Colonic mucosa (tissue), 4 donors: ENCODE data around the gene CCDC184. TPM values are rescaled to one million over a fixed set of nuclear protein-coding genes. Genes with fewer than 3 reads are reported as not detected.
"Not testable (repeated sequence)": the region's sequence is repeated elsewhere in the genome, so short reads cannot be mapped to it uniquely, and the experiment has no call there.

Experiments used
- DNase-seq: peaks from one replicate; pipeline ENCODE4 v3.0.0-alpha.2; 2020
- H3K27ac ChIP-seq: fragments of 200-600 bp; one replicate; pipeline ENCODE4 v1.8.0; 2021
- H3K27me3 ChIP-seq: fragments of 200-600 bp; one replicate; pipeline ENCODE4 v1.8.0; 2021
- H3K36me3 ChIP-seq: fragments of 200-600 bp; one replicate; pipeline ENCODE4 v1.8.0; 2021
- H3K4me1 ChIP-seq: fragments of 200-600 bp; one replicate; pipeline ENCODE4 v1.8.0; 2021; ENCODE audit warnings: mild to moderate bottlenecking
- H3K4me3 ChIP-seq: fragments of 200-600 bp; one replicate; pipeline ENCODE4 v1.8.0; 2021
- H3K9ac ChIP-seq, 2 donors: one replicate each; pipeline ENCODE4 v1.7.0; 2013; ENCODE audit warnings: control low read depth in 2 of 2, low read depth in 2 of 2, low read length in 2 of 2
- H3K9me3 ChIP-seq: fragments of 200-600 bp; one replicate; pipeline ENCODE4 v1.8.0; 2021
- CTCF ChIP-seq: fragments of 200-600 bp; IDR thresholded peaks from one replicate; pipeline ENCODE4 v1.8.0; 2022; ENCODE audit warnings: antibody characterized with exemption, mild to moderate bottlenecking
- intact Hi-C: fragments of 100-400 bp; cut with DNase I; formaldehyde crosslinking; loops from one replicate; pipeline ENCODE4 v1.14.1; 2022
- total RNA-seq, 2 donors: library from RNA; stranded (reverse); fragmentation: NEBNext Ultra II Directional in 1 of 2; extraction: Animal tissue kit (Norgen Biotek cat#: 25700) in 1 of 2; gene quantifications; one replicate each; pipeline ENCODE4 v1.2.1, GENCODE V29; 2021
- donor health status: healthy.
- donor health status: DM: no; HTN: no; CAD: no.
- donor health status: DM: no; HTN: no; CAD: no.

CCDC184 gene
- total RNA-seq, 2 donors from 2014 or later = 0.35 to 0.53 TPM

- Histone ChIP-seq H3K27me3 (no peaks in the 10 kb centered on the region), H3K9me3 (no peaks in the 10 kb centered on the region), H3K4me1 (peaks cover 3% of the 10 kb centered on the region), H3K4me3 (no peak overlapping the region), H3K36me3 (peaks cover 18% of the 10 kb centered on the region), H3K27ac (no peak overlapping the region), H3K9ac (no peak overlapping the region)
- TF ChIP-seq CTCF = no peak
- DNase-seq = no peak
- intact Hi-C loops = loop anchor here (5.0 kb wide), 1 partner anchor 44 kb away; the partner anchor contains the start of gene SENP1
Observed at GRCh38 chr12:48151103-48151771, 32.2 kb upstream of the CCDC184 start.

GRCh38 chr12:48155786-48156185 is 27.7 kb upstream of the CCDC184 start:
- H3K9ac ChIP-seq, H3K4me1 ChIP-seq, H3K27ac ChIP-seq, intact Hi-C loops, H3K27me3 ChIP-seq, H3K4me3 ChIP-seq, H3K36me3 ChIP-seq, DNase-seq, H3K9me3 ChIP-seq: not testable (repeated sequence)

DNA sequence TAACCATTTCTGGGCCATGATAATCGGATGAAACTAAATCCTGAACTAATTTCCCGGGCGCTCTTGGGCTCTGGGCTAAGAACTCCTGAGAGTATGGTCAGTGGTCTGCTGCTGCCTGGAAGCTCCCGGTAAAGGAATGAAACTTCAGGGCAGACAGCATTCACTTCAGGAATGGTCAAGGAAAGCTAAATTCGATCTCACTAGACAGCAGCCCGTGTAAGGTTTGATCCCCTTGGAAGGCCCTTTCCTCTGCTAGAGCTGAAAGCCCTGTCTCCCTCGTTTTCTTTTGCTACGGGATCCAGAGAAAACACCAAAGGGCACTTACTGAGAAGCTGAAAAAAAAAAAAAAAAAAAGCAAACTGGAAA is 26.8 kb upstream of the CCDC184 start:
- intact Hi-C loops = no loop called here
- peak overlapping the region; percentile 89 for H3K4me3 ChIP-seq
- DNase-seq = no peak
- peak overlapping the region; percentile 87 for H3K27ac ChIP-seq
- no peaks in the 10 kb centered on the region for H3K27me3 ChIP-seq
- no peaks in the 10 kb centered on the region for H3K9me3 ChIP-seq
- peaks cover 4% of the 10 kb centered on the region for H3K4me1 ChIP-seq
- peak overlapping the region; percentile 89 to 92 for H3K9ac ChIP-seq
- peaks cover 6% of the 10 kb centered on the region for H3K36me3 ChIP-seq
- no peak for TF ChIP-seq CTCF

GRCh38 chr12:48157018-48157888 is 26.2 kb upstream of the CCDC184 start, which contains the start of gene ASB8:
TSS of gene ASB8 (minus strand) at chr12:48157515. CDS start at chr12:48153496, 4,019 bp downstream.
- peak; percentile 99 for DNase-seq
- H3K27me3 ChIP-seq = no peaks in the 10 kb centered on the region
- H3K4me3 ChIP-seq = peak within 1 kb of the TSS; percentile 89
- H3K9me3 ChIP-seq = no peaks in the 10 kb centered on the region
- TF ChIP-seq CTCF = no peak
- peaks cover 4% of the 10 kb centered on the region for H3K4me1 ChIP-seq
- H3K36me3 ChIP-seq = peaks cover 6% of the 10 kb centered on the region
- peak within 1 kb of the TSS; percentile 89 to 92 for H3K9ac ChIP-seq
- intact Hi-C loops = no loop called here
- H3K27ac ChIP-seq = peak within 1 kb of the TSS; percentile 87

DNA sequence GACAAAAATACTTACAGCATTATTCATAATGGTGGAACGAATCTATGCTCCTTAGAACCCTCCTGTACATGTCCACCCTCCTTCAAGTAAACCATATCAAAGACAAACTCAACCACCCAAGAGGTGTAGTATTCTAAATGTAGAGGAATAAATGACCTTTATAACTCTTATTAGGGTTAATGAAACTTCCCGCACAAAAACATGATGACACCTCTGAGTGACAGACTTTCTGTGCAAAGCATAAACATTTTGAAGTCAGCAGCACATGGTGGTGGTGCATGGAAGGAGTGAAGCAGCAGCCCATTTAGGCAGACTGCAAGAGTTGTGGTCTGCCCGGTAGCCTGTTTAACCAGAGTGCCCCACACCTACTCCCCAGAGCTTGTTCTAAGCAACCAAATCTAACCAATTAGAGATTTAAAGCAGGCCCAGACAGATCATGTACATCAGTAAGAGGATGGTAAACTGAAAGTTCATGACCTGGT is 25.5 kb upstream of the CCDC184 start:
- H3K4me1 ChIP-seq = peaks cover 4% of the 10 kb centered on the region
- no peaks in the 10 kb centered on the region for H3K9me3 ChIP-seq
- H3K27me3 ChIP-seq = no peaks in the 10 kb centered on the region
- H3K9ac ChIP-seq = peak overlapping the region; percentile 41 to 92
- no peak for TF ChIP-seq CTCF
- intact Hi-C loops = no loop called here
- H3K36me3 ChIP-seq = peaks cover 6% of the 10 kb centered on the region
- no peak for DNase-seq
- peak overlapping the region; percentile 87 for H3K27ac ChIP-seq
- H3K4me3 ChIP-seq = peak overlapping the region; percentile 89
